ENCODE results near the gene ZNF808. TPM values are rescaled to one million over a fixed set of nuclear protein-coding genes. Genes with fewer than 3 reads are reported as not detected.
A peak's percentile ranks its signal among the peaks of the same experiment; 100 is the strongest.
"Not testable (repeated sequence)": the region's sequence is repeated elsewhere in the genome, so short reads cannot be mapped to it uniquely, and the experiment has no call there.

Gene ZNF808
- polyA plus RNA-seq, 12 donors = 5.4 to 34.3 (median 8.7) TPM; not detected in 1

DNA sequence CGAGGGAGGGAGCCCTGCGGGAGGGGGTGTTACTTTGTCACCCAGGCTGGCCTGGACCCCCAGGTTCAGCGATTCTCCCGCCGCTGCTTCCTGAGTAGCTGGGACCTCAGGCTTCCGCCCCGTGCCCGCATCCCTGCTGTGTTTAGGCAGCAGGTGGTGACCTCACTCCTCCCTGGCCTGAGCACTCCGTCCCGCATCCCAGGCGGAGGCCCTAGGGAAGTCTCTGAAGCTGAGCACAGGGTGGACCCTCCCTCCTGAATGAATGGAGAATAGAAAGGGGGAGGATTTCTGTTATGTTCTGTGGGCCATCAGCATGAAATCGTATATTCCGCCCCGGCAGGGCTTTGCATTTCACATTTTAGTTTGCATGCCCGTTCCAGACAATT is 7.9 kb downstream of the ZNF808 start:
- DNase-seq = not testable (repeated sequence)

DNA sequence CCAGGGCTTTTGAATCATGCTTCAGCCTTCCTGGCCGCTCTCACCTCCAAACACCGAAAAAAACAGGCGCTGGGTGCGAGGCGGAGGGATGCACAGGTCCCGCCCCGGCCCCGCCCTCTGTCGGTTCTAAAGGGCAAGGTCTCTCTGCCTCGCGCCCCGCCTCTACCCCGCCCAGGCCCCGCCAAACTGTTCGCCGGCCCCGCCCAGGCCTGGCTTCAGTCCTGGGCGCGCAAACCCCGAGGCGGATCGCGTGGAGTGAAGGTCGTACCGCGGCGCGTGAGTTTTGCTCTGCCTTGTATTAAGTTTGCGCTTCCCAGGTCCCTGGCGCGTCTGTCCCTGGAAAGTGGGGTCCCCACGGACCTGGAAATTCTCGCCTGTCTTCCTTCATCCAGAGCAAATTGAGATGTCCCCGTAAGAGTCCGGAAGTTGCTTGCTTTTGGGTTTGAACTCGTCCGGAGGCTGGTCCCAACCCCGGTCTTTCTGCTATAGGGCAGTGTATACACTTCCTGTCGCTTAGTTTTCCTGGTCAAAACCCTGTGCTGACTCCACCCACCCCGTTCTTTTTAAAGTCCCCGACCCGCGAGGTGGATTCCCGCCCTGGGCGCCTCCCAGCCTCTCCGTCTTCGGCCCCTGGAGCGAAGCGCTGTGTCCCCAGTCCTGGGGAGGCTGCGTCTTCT is 8.4 kb downstream of the ZNF808 start:
- peak; percentile 83 for DNase-seq

DNA sequence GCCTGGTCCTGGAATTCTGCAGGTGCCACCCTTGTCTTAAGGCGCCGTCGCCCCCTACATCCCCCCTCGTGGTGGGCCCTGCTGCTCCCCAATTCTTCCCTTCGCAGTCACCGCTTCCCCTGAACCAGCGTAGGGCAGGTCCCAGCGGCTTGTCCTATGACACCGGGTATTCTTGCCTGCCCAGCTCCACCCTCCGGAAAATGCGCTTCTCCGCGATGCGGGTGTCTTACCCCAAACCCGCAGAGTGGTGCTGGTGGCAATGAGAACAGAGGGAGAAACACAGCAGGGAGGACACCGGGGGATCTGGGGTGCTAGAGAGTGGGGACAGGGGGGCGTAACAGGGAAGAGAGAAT is 9.0 kb downstream of the ZNF808 start:
- no peak for DNase-seq

DNA sequence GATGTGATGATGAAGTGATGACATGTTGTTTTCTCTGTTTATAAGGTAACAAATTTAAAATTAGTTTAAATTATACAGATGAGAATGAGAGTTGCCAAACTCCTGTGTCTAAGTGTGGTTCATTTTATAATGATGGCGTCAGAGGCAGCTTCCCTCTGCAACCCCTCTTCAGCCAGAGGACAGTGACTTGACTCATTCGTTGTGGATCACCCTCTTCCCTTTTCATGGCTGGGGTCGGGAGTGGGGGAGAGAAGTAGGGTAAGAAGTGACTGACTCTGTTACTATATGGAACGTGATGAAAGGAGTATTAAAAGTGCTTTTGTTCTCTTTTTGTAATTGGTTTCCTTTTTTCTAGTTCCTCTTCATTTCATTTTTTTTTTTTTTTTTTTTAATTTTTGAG is 11.3 kb downstream of the ZNF808 start:
- DNase-seq = not testable (repeated sequence)

DNA sequence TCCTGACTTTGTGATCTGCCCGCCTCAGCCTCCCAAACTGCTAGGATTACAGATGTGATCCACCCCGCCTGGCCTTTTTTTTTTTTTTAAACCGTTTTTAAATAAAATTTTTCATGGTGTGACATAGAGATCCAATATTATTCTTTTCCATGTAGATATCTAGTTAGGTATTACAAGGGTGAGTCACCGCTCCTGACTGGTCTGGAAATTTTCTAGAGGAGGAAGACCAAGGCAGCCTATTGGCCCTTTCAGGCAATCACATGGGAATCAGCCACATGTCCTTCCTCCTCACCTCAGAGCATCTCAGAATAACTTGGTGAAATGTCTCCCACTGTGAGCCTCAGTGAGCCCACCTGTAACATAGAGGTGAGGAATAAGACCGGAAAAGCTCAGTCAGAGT is 13.7 kb downstream of the ZNF808 start:
- DNase-seq = not testable (repeated sequence)

DNA sequence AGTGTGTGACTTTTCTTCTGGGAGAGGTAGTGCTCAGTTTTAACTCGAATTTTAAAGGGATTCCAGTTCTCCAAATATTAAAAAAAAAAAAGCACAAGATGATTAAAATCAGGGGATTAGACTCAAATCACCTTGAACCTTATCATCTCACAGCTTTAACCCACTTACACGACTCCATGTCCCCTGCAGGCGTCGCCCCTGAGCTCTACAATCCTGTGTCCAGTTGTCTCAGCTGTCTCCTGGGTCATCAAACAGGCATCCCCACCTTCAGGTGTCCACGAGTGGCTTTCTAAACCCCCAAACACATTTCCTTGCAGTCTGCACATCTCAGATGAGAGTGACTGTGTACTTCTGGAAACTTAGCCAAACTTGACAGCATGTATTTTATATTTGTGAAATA is 14.1 kb downstream of the ZNF808 start:
- DNase-seq = no peak

DNA sequence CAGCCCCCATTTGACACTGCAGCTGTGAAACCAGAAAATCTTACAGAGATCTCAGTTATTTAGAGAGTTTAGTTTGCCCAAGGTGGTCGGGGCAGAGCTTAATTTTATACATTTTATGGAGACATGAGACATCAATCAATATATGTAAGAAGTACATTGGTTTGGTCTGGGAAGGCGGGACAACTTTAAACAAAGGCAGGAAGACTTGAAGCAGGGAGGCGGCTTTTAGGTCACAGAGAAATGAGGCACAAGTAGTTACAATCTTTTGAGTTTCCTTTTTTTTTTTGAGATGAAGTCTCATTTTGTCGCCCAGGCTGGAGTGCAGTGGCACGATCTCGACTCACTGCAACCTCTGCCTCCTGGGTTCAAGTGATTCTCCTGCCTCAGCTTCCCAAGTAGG is 15.1 kb downstream of the ZNF808 start:
- not testable (repeated sequence) for DNase-seq

DNA sequence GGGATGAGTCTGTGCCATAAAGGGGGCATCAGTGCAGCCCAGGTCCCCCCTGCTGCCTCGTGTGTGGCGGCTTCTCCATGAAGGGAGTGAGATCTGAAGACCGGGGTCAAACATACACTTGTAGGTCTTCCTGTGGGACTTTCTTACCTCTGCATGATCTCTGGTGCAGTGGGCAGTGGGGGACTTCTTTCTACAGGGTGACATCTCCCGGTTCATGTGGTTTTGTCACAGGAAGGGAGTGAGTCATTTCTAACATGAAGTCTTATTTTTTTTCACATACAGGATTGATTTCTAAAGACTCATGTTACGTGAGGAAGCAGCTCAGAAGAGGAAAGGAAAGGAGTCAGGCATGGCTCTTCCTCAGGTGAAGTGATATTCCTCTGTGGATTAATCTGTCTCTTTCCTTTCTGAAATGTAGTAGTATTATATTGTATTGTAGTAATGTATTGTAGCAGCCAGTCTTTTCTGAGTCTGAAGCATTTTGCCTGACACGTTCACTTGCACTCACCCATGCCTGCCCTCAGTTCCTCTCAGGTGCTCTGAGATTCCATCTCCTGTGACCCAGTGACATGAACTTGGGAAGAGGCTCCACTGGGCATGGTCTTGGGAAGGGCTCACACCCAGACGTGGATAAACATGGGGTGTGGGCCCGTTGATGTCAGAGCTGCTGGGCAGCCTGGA is 15.7 kb downstream of the ZNF808 start:
- DNase-seq = no peak

DNA sequence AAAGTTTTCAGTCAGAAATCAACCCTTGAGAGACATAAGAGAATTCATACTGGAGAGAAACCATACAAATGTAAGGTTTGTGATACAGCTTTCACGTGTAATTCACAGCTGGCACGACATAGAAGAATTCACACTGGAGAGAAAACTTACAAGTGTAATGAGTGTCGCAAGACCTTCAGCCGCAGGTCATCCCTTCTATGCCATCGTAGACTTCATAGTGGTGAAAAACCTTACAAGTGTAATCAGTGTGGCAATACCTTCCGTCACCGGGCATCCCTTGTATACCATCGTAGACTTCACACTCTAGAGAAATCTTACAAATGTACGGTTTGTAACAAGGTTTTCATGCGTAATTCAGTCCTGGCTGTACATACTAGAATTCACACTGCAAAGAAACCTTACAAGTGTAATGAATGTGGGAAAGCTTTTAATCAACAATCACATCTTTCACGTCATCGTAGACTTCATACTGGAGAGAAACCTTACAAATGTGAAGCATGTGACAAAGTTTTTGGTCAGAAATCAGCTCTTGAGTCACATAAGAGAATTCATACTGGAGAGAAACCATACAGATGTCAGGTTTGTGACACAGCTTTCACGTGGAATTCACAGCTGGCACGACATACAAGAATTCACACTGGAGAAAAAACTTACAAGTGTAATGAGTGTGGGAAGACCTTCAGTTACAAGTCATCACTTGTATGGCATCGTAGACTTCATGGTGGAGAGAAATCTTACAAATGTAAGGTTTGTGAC is 26.9 kb downstream of the ZNF808 start:
- no peak for DNase-seq

DNA sequence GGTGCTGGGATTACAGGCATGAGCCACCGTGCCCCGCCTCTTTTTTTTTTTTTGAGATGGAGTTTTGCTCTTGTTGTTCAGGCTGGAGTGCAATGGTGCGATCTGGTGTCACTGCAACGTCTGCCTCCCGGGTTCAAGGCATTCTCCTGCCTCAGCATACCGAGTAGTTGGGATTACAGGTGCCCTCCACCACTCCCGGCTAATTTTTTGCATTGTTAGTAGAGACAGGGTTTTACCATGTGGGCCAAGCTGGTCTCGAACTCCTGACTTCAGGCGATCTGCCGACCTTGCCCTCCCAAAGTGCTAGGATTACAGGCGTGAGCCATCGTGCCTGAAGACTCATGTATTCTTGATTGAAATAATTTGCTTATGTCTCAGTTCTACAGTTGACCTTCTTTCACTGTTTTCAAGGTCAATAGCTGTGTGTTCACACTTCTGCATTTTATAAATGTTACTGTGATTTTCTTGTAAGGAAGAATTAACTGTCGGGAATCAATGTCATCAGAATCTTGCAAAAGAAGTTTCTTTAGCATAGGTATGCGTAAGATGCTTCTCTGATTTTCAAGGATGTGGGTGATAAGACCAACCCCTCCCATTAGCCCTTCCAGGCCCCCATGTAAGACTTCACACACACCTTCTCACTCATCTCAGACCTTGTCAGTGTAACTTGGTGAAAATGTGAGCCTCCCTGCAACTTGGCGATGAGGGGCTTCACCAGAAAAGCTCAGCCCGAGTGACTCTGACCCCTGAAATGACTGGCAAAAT is 29.9 kb downstream of the ZNF808 start:
- DNase-seq = no peak

DNA sequence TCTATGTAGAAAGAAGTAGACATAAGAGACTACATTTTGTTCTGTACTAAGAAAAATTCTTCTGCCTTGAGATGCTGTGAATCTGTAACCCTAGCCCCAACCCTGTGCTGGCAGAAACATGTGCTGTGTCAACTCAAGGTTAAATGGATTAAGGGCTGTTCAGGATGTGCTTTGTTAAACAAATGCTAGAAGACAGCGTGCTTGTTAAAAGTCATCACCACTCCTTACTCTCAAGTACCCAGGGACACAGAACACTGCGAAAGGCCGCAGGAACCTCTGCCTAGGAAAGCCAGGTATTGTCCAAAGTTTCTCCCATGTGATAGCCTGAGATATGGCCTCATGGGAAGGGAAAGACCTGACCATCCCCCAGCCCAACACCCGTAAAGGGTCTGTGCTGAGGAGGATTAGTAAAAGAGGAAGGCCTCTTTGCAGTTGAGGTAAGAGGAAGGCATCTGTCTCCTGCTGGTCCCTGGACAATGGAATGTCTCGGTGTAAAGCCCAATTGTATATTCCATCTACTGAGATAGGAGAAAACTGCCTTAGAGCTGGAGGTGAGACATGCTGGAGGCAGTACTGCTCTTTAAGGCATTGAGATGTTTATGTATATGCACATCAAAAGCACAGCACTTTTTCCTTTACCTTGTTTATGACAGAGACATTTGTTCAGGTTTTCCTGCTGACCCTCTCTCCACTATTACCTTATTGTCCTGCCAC is 31.4 kb downstream of the ZNF808 start:
- not testable (repeated sequence) for DNase-seq

DNA sequence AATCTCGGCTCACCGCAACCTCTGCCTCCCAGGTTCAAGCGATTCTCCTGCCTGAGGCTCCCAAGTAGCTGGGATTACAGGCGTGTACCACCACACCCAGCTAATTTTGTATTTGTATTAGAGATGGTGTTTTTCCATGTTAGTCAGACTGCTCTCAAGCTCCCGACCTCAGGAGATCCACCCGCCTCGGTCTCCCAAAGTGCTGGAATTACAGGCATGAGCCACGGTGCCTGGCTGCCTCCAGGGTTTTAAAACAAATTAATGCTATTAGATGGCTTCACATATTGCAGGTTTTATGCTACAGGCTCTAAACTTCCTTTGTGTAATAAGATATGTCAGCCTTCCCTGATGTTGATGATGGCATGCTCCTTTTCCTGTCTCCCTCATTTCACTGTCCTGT is 34.1 kb downstream of the ZNF808 start:
- DNase-seq = not testable (repeated sequence)

DNA sequence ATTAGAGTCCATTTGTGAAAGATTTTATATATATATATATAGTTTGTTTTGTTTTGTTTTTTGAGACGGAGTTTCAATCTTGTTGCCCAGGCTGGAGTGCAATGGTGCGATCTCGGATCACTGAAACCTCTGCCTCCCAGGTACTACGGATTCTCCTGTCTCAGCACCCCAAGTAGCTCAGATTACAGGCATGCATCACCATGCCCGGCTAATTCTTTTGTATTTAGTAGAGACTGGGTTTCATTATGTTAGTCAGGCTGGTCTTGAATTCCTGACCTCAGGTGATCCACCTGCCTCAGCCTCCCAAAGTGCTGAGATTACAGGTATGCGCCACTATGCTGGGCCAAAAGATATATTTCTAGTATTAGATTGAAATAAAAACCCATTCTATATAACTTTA is 38.7 kb downstream of the ZNF808 start:
- DNase-seq = no peak

DNA sequence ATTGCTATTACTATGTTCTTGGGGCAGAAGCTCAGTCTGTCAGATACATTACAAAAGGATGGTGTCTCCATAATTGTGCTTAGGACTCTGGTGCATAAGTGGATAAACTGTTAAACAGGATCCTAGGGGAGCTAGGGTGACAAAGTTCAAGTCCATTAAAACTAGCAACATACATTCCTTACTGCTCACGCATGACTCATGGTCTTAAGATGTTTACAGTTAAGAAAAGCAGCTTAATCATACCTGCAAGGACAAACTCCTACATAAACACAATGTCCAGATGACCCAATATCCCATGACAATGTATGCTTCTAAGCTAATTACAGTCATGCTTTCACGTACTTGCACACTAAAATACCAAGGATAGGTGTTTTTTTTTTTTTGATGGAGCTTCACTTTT is 39.1 kb downstream of the ZNF808 start:
- DNase-seq = no peak

DNA sequence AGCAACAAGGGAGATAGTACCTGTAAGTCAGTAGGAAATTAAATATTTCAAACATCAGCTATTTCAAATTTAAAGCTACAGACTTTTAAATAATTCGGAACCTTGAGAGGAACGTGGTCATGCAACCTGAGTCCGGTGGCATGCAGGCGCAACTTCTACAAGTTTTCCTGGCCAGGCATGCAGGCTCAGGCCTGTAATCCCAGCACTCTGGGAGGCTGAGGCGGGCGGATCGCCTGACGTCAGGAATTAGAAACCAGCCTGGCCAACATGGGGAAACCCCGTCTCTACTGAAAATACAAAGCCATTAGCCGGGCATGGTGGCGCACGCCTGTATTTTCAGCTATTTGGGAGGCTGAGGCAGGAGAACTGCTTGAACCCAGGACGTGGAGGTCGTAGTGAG is 40.5 kb downstream of the ZNF808 start:
- no peak for DNase-seq

DNA sequence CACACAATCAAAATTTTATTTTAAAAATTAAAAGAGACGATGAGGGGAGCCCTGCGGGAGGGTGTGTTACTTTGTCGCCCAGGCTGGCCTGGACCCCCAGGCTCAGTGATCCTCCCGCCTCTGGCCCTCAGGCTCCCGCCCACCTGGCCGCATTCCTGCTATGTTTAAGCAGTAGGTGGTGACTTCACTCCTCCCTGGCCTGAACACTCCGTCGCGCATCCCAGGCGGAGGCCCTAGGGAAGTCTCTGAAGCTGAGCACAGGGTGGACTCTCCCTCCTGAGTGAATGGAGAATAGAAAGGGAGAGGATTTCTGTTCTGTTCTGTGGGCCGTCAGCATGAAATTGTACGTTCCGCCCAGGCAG is 42.2 kb downstream of the ZNF808 start:
- peak; percentile 73 for DNase-seq

DNA sequence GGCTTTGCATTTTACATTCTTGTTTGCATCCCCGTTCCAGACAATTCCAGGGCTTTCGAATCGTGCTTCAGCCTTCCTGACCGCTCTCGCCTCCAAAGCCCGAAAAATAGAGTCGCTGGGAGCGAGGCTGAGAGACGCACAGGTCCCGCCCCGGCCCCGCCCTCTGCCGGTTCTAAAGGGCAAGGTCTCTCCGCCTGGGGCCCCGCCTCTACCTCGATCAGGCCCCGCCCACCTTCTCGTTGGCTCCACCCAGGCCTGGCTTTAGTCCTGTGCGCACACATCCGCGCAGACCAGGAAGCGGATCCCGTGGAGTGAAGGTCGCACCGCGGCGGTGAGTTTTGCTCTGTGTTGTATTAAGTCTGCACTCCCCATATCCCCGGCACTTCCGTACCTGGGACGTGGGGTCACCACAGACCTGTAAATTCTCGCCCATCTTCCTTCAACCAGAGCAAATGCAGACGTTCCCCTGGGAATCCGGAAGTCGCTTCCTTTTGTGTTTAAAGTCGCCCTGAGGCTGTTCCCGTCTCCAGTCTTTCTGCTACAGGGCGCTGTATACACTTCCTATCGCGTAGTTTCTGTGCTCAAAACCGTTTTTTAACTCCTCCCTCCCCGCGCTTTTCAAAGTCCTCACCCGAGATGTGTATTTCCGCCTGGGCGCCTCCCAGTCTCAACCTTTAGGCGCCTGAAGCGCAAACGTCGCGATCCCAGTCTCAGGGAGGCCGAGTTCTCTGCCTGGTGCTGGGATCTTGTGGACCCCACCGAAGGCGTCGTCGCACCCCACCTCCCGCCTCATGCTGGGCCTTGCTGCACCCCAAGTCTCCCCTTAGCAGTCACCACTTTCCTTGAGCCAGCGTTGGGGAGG is 42.8 kb downstream of the ZNF808 start, which contains the start of gene ZNF701:
Gene ZNF701 (plus strand): TSS at position 288 of the 862 bp plus-strand sequence. CDS start 3,861 bp downstream, outside the sequence.
- DNase-seq = peak; percentile 95

DNA sequence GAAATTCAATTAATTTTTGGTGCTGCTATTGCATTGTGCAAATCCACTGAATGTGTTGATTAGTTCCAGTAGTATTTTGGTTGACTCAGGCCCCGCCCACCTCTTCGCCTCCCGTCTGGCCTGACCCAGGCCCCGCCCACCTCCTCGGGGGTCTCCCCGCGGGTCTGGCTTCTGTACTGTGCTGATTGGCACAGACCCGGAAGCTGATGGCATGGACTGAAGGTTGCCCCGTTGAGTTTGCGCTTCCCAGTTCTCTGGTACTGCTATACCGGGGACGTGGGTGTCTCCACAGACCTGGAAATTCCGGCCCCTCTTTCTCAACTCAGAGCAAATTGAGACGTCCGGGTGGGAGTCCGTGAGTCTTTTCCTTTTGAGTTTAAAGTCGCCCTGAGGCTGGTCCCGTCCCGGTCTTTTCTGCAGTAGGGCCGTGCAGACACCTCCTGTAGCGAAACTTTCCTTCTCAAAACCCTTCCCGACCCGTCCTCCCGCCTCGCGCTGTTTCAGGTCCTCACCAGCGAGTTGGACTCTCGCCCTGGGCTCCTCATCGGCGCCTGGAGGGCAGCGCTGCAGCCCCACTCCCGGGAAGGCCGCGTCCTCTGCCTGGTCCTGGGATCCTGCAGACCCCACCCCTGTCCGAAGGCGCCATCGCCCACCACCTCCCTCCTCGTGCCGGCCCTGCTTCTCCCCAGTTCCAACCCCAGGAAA is 57.4 kb downstream of the ZNF808 start:
- DNase-seq = no peak

DNA sequence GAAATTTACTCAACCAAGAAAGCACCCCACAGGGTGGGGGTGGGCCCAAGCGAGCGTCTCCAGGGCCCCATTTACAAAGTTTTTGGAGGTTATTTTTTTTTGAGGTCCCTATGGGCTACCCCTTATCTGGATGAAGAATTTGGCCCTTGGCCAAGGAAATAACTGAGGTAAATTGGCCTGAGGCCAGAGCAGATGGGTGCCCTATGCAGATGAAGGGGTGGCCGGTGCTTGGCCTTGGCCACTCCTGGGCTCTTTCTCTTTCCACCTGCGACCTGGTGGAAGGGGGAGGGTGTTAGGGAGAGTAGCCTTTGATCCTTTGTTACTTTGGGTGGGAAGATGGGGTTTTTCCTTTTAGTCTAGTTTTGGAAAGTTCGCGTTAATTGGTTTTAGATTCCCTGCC is 58.1 kb downstream of the ZNF808 start:
- no peak for DNase-seq

DNA sequence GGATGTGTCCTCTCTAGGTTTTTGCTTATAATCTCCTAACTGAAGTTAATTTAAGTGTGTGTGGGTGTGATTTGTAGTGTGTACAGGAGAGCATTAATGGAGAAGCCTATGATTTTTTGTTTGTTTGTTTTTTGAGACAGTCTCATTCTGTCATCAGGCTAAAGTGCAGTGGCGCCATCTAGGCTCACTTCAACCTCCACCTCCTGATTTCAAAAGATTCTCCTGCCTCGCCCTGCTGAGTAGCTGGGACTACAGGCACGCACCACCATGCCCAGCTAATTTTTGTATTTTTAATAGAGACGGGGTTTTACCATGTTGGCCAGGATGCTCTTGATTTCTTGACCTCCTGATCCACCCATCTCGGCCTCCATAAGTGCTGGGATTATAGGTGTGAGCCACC is 63.3 kb downstream of the ZNF808 start:
- no peak for DNase-seq
